GM21528 (cell line): ENCODE results near the gene ICA1.

Experiments
- ATAC-seq: cut with Tn5 transposase; IDR thresholded peaks from one replicate; pipeline ENCODE4 v1.9.1; 2021; ENCODE audit warnings: mild to moderate bottlenecking, moderate library complexity; ENCODE audit not compliant: unreplicated experiment, low FRiP score

ICA1 gene

DNA sequence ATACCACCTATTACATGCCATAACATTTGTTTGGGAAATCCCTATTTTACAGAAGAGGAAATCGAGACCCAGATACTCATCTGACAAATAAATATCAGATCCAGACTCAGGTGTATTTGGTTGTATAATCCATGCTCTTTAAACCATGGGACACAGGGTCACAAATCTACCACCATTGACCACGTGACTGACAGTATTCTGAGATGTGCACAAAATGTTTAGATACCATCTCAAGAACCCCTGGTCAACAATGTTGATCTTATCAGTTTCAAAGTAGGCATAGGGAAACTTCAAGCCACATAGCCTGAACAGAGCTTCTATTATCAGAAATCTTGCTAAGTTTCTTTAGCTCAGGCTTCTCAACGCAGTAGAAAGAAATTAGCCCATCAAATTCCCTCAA, 93.6 kb downstream of the ICA1 start:
- ATAC-seq = no peak

DNA sequence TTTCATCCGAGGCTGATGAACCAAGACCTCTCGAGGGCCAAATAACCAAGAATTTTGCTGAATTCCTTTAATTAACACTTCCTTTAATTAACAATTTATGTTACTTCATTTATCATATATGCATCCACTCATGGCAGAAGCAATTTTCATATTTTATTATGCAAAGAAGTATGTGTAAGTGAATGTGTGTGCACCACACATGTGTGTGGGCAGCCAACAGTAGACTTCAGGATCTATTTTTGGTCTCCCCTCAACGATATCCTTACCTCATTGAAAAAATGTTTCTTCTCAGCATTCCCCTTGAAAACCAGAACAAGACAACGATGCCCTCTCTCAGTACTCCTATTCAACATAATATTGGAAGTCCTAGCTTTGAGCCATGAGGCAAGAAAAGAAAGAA, 96.8 kb downstream of the ICA1 start:
- ATAC-seq = no peak

DNA sequence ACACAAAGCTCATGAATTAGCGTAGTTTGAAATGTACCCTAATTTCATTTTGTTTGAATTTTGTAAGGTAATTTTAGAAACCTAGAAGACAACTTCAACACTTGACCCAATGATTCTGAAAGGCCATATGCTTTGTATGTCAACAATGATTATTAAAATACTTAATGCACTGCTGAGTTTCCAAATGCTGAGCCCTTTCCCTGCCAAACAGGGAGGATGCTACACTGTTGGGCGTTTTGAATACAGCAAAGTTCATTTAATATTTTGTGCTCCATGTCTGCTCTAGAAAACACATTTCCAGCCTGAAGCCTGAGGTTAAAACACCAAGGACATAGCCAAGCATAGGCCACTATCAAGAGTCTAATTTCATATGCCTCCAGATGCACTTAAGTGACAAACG, 99.8 kb downstream of the ICA1 start:
- no peak for ATAC-seq

DNA sequence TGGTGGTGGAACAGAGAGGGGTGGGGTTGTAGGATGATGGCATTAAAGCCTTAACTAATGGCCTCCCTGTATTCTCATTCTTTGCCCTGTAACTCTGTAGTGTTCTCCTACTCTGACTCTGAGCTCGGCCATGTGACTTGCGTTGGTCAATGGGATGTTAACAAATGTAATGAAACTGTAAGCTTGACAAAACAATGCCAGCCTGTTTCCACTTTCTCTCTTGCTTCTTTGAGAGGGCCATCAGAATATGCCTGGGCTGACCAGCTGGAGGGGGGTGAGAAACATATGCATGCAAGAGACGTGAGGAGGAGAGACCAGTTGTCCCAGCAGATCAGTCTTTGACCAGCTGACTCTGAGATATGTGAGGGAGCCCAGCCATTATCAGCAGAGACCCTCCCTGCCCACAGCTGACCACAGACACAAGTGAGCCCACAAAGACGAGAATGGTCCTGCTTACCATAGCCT, 100.6 kb downstream of the ICA1 start:
- no peak for ATAC-seq

DNA sequence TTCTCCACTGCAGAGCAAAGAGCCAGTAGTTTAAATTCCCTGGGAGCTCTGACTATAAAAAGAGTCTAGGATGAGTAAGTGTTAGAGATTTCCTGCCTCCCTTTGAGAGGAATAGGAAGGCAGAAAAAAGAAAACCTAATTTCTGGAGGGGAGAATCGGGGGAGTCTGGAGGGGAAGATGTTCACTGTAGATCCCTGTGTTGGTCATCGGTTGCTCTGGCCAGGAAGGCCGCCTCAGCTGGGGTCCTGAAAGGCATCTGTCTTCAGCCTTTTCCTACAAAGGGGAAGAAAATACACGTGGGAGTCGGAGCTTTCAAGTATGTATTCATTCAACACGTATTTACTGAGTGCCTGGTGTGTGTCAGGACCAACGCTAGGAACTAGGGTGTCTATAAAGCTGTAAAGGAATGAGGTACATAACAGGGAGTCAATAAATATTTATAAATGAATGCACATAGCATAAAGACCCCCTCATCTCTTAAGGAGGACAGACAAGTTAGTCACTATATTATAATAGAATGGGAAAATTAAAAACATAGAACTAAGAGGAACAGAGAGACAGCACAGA, 101.1 kb downstream of the ICA1 start:
- ATAC-seq = no peak

DNA sequence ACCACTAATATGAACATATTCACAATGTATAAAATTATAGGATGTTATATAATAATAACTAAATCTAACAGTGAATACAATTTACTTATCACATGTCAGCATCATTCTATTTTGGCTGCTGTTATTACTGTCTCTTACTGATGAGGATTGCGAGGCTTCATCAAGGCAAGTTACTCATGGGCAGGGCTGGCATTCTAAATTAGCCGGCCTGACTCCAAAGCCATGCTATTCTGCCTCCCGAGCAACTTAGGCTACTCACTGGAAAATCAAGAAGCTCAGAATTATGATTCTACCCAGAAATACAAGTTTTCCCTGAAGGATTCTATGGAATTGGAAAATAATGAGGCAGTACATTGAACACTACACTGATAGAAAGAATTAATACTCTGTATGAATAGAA, 101.7 kb downstream of the ICA1 start:
- no peak for ATAC-seq

DNA sequence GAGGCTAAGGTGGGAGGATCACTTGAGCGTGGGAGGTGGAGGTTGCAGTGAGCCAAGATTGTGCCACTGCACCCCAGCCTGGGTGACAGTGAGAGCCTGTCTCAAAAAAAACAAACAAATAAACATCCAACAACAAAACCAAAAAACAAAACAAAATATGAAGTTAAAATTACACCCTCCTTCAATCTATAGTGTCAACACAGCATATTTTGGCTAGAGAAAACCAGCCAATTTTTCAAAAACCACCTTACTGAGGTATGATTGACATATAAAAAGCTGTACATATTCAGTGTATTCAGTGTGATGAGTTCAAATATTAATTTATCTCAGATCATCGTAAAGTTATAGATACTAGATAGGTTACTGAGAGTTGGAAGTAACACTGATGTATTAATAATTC, 102.4 kb downstream of the ICA1 start:
- no peak for ATAC-seq

DNA sequence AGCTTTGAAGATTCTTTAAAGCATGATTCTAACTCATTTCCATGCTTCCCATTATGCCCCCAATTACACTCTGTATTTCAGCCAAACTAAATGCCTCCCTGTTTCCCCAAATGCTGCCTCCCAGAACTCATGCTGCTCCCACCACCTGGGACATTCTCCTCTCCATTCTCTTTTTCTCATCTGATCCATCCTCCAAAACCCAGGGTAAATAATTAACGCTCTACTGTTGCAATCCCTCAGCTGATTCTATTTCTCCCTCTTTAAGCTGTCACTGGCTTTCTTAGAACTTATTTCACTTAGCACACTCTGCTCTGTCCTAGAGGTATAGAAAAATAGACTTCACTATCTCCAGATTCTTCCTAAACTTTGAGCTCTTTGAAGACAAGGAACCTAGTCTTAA, 104.7 kb downstream of the ICA1 start:
- no peak for ATAC-seq

DNA sequence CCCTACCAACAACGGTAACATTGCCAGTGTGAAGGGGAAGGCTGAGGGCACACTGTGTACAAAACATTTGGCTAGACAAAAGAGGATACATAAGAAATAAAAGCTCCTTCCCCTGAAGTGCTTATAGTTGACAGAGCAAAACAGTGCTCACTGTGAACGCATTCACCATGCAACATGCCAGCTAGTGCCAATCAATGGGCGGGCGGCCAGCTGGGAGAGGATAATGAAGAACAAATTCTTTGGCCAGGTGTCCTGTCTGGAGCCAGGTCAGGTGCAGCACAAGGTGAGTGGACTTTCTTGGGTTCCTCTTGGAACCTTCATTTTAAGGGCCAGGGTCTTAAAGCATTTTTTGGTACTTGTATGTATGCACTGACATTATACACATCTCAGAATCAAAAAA, 106.1 kb downstream of the ICA1 start:
- ATAC-seq = no peak

DNA sequence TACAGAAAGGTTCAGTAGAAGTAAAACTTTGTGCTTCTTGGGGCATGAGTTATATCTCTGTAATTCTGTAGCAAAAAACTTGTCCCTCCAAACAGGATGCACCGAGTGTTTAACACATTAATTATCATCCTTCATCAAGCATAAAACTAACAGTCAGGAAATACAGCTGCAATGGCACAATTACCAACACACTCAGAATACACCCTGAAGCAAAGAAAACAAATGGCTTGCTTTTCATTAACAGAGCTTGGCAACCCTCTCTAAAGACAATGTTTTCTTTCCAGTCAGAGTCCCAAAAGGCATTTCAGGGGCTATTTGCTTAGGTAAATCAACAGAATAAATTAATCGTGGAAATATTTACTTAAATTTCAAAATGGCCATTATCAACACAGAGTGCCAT, 107.7 kb downstream of the ICA1 start:
- no peak for ATAC-seq

DNA sequence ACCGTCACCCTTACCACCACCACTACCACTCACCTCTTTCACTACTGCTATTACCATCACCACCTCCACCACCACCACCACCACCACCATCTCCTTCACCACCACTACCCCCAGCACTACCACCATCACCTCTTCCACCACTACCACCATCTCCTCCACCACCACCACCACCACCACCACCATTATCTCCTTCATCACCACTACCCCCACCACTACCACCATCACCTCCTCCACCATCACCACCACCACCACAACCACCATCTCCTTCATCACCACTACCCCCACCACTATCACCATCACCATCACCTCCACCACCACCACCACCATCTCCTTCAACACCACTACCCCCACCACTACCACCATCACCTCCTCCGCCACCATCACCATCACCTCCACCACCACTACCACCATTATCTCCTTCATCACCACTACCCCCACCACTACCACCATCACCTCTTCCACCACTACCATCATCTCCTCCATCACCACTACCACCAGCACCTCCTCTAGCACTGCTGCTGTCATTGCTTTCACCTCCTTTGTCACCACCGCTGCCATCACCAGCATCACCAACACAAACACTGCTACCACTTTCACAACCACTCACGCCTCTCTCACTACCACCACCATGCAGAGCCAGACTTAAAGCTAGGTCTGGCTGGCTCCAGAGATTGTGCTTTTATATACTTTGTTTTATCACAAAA, 109.3 kb downstream of the ICA1 start:
- no peak for ATAC-seq

DNA sequence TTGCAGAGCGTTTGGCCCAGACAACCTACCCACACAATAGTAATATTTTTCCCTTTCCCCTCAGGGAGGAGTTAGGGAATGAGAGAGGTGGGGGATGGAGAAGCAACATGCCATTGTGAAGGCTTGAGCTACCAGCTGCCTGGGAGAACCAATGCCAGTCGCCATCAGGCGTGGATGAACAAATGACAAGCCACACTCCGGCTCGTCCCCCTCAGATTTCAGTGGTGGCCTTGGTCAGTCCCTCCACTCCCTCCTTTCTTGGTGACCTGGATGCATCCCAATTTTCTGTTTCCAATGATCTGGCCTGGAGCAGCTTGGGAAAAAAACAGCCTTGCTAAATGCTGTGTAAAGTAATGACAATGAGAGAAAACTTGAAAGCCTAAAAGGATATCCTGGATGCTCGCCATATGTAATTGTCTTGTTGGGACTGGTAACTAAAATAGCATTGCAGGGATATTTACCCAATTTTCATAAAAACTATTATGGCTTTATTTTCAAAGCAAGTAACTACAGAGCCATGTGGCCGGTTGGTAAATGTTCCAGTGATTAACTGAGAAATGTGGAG, 110.7 kb downstream of the ICA1 start:
- no peak for ATAC-seq

DNA sequence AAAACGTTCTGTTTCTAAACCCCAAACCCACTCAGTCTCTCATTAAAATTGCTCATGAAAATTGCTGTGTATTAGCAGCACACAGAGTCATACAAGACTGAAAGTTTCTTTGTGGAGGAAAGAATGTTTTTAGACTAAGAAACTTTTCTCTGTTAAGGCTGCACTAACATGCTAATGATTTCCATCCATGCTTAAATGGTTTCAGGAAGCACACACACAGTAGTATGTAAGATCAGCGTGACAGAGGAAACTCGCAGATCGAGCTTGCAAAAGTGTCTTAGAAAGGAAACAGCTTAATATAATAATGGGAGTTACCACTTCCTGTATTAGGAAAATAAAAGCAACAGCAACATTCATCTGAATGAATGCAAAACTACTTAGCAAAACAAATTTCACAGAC, 112.7 kb downstream of the ICA1 start:
- peak; percentile 63 for ATAC-seq

DNA sequence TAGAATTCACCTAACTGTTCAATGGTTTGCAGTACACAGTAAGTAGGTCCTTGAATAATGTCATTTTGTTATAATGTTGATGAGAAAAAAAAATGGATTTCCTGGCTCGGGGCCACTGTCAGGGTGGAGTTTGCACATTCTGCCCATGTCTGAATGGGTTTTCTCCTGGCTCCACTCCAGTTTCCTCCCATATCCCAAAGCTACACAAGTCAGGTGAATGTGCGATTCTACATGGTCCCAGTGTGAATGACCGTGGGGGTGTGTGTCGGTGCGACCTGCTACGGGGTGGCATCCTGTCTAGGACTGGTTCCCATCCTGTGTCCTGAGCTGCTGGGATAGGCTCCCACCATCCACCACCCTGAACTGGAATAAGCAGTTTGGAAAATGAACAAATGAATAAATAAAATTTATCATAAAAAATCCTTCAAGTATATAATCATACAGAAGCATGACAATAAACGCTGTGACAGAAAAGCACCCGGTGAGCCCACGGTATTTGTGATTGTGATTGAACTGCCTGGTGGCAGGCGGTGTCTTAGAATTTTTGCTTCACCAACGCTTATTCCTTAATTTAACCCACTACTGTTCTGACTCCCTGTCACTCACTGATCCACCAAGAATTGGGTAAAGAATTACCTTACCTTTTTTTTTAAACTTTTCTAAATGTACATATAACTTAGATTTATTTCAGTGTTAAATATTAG, 114.1 kb downstream of the ICA1 start:
- ATAC-seq = no peak

DNA sequence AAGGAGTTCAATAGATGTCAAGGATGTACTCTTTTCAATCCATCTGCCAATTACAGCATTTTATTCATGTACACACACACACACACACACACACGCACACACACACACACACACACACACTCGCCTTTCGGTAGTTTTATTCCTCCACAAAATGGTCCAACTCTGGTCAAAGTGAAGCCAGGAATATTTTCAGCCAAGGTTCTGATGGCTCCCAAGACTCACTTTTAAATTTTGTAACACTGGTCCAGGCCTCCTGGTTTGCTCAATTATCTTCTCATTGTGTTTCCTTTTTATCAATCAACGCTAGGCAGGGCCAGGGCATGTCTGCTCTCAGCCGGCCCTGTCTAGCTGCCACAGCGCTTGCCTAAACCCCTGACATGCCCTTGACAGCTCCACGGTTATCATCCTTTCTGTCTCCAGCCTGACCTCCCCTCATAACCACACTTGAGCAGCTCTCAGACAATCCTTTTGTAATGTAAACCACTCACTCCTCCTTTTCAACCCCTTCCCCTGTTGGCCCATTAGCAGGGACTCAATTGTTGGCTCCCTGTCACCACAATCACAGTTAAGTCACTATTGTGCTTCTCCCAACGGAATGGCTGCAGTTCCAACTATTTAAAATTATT, 115.1 kb downstream of the ICA1 start:
- ATAC-seq = no peak

DNA sequence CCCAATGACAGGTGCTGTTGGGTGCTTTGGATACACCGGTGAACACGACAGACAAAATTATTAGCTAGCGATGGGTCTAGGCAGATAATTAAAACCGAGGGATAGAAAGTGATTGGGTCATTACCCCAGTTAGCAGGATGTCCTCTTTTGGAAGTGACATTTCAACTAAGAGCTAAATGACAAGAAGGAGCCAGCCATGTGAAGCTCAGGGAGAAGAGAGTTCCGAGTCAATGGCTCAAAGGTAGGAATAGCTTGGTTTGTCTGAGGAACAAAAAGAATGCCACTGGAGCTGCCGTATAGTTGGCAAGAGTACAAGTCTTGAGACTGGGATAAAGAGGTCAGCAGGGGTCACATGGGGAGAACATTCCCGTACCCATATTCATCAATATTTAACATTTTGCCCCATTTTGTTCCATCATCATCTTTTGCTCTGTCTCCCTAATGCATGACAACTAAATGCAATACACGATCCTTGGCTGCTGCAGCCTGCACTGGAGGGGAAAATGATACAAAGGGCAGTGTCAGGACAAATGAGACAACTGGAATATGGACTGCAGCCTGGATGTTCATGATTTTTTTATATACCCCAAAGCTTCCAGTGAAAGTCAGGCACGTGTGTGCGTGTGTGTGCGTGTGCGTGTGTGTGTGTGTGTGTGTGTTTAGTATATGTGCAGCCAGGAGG, 115.7 kb downstream of the ICA1 start:
- ATAC-seq = no peak

DNA sequence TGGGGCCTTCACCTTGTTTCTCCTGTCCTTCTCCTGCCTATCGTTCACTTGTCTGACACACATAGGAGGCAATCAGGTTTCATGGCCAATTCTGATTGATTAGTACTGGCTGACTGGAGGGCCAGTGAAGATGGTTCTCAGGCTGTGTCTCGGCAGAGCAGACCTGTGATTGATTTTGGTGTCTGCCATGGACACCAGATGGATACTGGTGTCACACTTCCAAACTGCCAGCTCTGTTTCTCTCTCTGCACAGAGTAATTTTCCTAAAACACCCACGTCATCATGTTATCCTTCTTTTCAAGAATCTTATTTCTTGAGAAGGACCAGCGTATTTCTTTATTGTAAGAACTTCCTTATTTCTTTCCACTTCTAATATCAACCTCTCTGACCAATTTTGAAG, 117.1 kb downstream of the ICA1 start:
- ATAC-seq = no peak

DNA sequence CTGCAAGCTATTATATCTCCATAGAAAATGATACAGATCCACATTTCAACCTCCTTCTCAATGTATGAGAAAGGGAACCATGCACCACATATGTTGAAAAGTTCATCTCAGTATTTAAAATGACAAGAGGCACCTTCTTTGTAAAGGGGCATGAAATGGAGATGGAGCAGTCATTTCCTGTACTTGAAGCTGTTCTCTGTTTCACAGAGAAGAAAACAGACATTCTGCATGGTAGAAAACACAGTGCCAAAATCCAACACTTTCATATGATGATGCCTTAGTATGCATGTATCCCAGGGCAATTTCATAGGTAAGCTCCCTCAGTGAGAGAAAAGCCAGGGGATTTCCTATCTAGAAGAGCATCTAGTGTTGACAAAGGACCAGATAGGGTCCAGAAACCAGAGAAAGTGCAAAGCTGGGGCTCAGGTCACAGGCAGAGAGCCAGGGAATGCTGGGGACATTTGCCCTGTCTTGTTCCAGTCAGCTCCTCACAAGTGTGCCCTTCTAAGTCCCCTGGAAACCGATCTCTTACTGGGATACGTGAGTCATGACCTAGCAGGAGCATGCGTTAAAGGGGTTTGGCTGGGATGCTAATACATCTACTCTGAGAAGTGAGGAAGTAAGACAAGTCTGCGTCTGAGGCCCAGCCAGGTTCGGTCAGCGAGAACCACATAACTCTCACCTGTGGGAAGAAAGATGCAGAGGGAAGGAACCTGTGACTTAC, 118.7 kb downstream of the ICA1 start:
- peak; percentile 61 for ATAC-seq

DNA sequence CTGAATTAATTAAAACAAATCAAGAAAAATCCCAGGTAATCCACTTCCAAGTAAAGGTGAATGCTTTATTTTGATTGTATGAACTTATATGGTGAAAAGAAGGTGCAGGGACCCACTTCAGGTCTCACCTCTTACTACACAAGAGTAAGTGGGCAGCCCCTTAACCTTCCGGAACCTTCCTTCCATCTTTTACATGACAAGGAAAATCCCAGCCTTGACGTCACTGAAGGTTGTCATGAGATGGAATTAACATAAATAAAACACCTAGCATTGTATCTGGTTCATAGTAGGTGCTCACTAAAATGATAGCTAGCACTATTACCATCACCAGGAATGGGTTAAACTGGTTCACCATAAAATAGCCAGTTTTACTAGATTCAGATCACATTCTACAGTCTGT, 119.5 kb downstream of the ICA1 start:
- no peak for ATAC-seq

DNA sequence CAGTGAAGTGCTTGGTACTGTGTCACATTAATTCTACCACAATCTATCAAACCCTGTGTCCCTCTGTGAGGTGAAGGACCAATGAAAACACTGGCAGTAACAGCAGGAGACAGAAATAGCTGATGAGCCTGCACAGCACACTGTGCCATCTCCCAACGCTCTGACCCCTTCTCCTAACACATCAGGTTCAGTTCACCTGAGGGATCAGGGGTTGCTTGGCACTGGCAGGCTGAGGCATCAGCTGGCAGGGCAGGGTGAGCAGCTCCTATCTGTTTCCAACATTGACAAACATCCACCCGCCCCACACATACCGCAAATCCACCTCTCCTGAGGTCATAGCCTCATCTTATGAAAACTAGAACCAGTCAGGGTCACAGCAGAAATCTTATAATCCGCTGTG, 120.9 kb downstream of the ICA1 start:
- no peak for ATAC-seq
